Kidney epithelial cell (primary cell): ENCODE measurements around the gene HLA-DOA. TPM values are rescaled to one million over a fixed set of nuclear protein-coding genes. Genes with fewer than 3 reads are reported as not detected.

ENCODE experiments used
- DNase-seq: peaks from one replicate; pipeline ENCODE4 v3.0.0-alpha.2; 2010; ENCODE audit warnings: low read depth
- H3K27me3 ChIP-seq: 2 replicates; pipeline ENCODE4 v1.6.0; 2011; ENCODE audit warnings: low read length; ENCODE audit not compliant: control insufficient read depth, insufficient read depth
- H3K36me3 ChIP-seq: 2 replicates; pipeline ENCODE4 v1.5.1; 2011; ENCODE audit warnings: low read length; ENCODE audit not compliant: control insufficient read depth, insufficient read depth
- H3K4me3 ChIP-seq: 2 replicates; pipeline ENCODE4 v1.5.1; 2011; ENCODE audit warnings: low read depth, mild to moderate bottlenecking, control low read depth, low read length
- total RNA-seq: library from RNA; depleted of rRNA; stranded (reverse); fragments of >200 nt; gene quantifications from 2 replicates; pipeline ENCODE4 v1.2.3, GENCODE V29; 2015
- TF ChIP-seq, protein P1 (sequence below): IDR thresholded peaks from 2 replicates; pipeline ENCODE4 v1.5.1; 2011; ENCODE audit warnings: mild to moderate bottlenecking, moderate library complexity, low read length, control low read depth, inconsistent platforms; ENCODE audit not compliant: insufficient read depth, poor library complexity, severe bottlenecking

The HLA-DOA gene
- total RNA-seq, 1 donor from 2014 or later: 0.71 TPM

- Histone ChIP-seq H3K4me3 (no peak overlapping the region), H3K36me3 (no peaks in the 10 kb centered on the region), H3K27me3 (no peaks in the 10 kb centered on the region)
- DNase-seq: no peak
- TF ChIP-seq, protein P1, sequence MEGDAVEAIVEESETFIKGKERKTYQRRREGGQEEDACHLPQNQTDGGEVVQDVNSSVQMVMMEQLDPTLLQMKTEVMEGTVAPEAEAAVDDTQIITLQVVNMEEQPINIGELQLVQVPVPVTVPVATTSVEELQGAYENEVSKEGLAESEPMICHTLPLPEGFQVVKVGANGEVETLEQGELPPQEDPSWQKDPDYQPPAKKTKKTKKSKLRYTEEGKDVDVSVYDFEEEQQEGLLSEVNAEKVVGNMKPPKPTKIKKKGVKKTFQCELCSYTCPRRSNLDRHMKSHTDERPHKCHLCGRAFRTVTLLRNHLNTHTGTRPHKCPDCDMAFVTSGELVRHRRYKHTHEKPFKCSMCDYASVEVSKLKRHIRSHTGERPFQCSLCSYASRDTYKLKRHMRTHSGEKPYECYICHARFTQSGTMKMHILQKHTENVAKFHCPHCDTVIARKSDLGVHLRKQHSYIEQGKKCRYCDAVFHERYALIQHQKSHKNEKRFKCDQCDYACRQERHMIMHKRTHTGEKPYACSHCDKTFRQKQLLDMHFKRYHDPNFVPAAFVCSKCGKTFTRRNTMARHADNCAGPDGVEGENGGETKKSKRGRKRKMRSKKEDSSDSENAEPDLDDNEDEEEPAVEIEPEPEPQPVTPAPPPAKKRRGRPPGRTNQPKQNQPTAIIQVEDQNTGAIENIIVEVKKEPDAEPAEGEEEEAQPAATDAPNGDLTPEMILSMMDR: no peak
Measured at GRCh38 chr6:32960563-32960962, 48.8 kb downstream of the HLA-DOA start.

DNA sequence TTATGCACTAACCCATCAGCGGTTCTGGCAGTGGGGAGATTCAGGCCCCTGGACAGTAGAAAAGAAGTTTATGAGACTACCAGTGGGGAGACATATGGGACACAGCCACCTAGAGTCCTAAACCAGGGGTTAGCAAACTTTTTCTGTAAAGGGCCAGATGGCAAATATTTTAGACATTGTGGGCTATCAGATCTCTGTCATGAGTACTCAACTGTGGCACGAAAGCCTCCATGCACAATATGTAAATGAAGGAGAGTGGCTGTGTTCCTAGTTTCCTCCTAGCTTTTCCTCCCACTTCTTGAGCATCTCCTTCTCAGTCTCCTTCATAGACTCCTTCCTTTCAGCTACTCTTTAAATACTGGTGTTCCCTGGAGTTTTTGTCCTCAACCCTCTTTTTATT lies 53.2 kb downstream of the HLA-DOA start:
- no peak overlapping the region for H3K4me3 ChIP-seq
- no peak for DNase-seq
- H3K27me3 ChIP-seq: no peaks in the 10 kb centered on the region
- TF ChIP-seq, protein P1: no peak
- H3K36me3 ChIP-seq: no peaks in the 10 kb centered on the region

DNA sequence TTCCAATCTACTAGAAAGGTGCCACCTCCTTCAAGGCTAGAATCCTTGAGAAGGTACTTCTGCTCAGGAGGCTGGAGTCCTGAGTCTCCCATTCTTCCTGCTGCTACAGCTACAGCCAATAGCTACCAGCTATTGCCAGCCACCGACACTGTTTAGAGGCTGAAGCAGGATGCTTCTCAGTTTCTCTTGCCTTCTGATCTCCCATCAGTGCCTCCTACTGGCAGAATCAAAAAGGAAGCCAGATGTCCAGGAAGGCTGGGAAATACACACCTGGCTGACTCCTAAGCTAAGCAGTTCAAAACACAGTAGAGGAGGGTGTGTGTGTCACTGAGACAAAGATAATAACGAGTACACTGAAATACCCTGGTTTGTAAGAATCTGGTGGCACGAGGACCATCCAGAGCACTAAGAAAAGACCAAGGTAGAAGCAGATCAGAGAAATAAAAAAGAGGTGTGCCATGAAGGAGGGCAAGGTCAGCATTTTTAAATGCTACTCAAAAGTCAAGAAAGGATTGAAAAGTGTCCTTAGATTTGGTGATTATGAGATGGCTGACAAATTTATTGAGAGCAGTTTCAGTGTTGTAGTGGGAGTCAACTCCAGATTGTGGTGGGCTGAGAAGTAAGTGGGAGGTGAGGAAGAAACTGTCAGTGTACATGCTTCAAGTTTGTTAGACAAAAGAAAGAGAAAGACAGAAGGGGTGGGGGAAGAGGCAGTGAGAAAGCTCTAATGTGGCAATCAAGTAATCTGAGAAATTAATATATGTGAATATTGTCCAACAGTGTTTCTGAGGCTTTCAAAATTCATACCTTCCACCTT lies 54.2 kb downstream of the HLA-DOA start:
- TF ChIP-seq, protein P1: peak; percentile 48
- peaks cover 2% of the 10 kb centered on the region for H3K27me3 ChIP-seq
- no peak overlapping the region for H3K4me3 ChIP-seq
- no peak for DNase-seq
- H3K36me3 ChIP-seq: no peaks in the 10 kb centered on the region

- Histone ChIP-seq H3K27me3 (peaks cover 2% of the 10 kb centered on the region), H3K36me3 (no peaks in the 10 kb centered on the region), H3K4me3 (no peak overlapping the region)
- DNase-seq: no peak
- TF ChIP-seq, protein P1: no peak
Measured at GRCh38 chr6:32954267-32954666, 55.1 kb downstream of the HLA-DOA start.

Other genes with a start within 250 kb of the HLA-DOA start
- gene HLA-DQB2, start 246.1 kb downstream of the HLA-DOA start, total RNA-seq: not detected in 2 replicates
- not detected in 2 replicates for gene HLA-DOB, start 192.6 kb downstream of the HLA-DOA start, total RNA-seq
- 22.5 and 22.7 TPM in 2 replicates for gene TAP2, start 170.9 kb downstream of the HLA-DOA start, total RNA-seq
- gene PSMB8, start 165.5 kb downstream of the HLA-DOA start, total RNA-seq: 62.8 and 84.1 TPM in 2 replicates
- gene TAP1, start 155.9 kb downstream of the HLA-DOA start, total RNA-seq: 77.6 and 79.1 TPM in 2 replicates
- gene PSMB9, start 155.4 kb downstream of the HLA-DOA start, total RNA-seq: 23.0 and 24.6 TPM in 2 replicates
- 1.0 and 2.3 TPM in 2 replicates for gene HLA-DMB, start 68.6 kb downstream of the HLA-DOA start, total RNA-seq
- 1.6 and 4.7 TPM in 2 replicates for gene HLA-DMA, start 56.5 kb downstream of the HLA-DOA start, total RNA-seq
- gene BRD2, start 41.0 kb downstream of the HLA-DOA start, total RNA-seq: 191 and 206 TPM in 2 replicates
- 0.29 and 0.48 TPM in 2 replicates for gene HLA-DPA1, start 64.1 kb upstream of the HLA-DOA start, total RNA-seq
- 5.5 and 7.6 TPM in 2 replicates for gene HLA-DPB1, start 66.4 kb upstream of the HLA-DOA start, total RNA-seq
- 0.14 and 0.38 TPM in 2 replicates for gene COL11A2, start 182.9 kb upstream of the HLA-DOA start, total RNA-seq
- 24.4 and 24.9 TPM in 2 replicates for gene RXRB, start 191.1 kb upstream of the HLA-DOA start, total RNA-seq
- 94.1 and 94.9 TPM in 2 replicates for gene SLC39A7, start 191.3 kb upstream of the HLA-DOA start, total RNA-seq
- gene HSD17B8, start 195.1 kb upstream of the HLA-DOA start, total RNA-seq: 11.4 and 13.1 TPM in 2 replicates
- 12.1 and 16.4 TPM in 2 replicates for gene RING1, start 198.9 kb upstream of the HLA-DOA start, total RNA-seq